Mucosa of descending colon (tissue), 3 donors: ENCODE measurements around the gene PRXL2A. TPM values are rescaled to one million over a fixed set of nuclear protein-coding genes. Genes with fewer than 3 reads are reported as not detected.

Experiments used
- ATAC-seq: fragments of 200-7000 bp; cut with Tn5 transposase; one replicate; pipeline ENCODE4 v1.9.1; 2020; ENCODE audit warnings: mild to moderate bottlenecking, moderate library complexity
- DNase-seq, 3 donors: peaks; one replicate each; pipeline ENCODE4 v3.0.0-alpha.2; 2020
- H3K36me3 ChIP-seq: fragments of 200-600 bp; one replicate; pipeline ENCODE4 v1.8.0; 2021; ENCODE audit warnings: low read depth, mild to moderate bottlenecking
- H3K4me1 ChIP-seq: fragments of 200-600 bp; one replicate; pipeline ENCODE4 v1.8.0; 2021; ENCODE audit warnings: low read depth, mild to moderate bottlenecking
- H3K4me3 ChIP-seq: fragments of 200-600 bp; one replicate; pipeline ENCODE4 v1.8.0; 2021; ENCODE audit warnings: mild to moderate bottlenecking
- H3K9me3 ChIP-seq: fragments of 200-600 bp; one replicate; pipeline ENCODE4 v1.8.0; 2021; ENCODE audit warnings: mild to moderate bottlenecking
- intact Hi-C, 2 donors: fragments of 100-400 bp; cut with DNase I in 1 of 2; cut with micrococcal nuclease in 1 of 2; formaldehyde crosslinking; loops; one replicate each; pipeline versions ENCODE4 v1.11.0 to v1.11.1; 2022; cut with DNase I, micrococcal nuclease
- total RNA-seq, 3 donors: library from RNA; stranded (reverse); fragmentation: NEBNext Ultra II Directional in 2 of 3; extraction: Animal tissue kit (Norgen Biotek cat#: 25700) in 2 of 3; gene quantifications; one replicate each; pipeline versions ENCODE4 v1.2.1 to v1.2.4, GENCODE V29; 2021 to 2023
- TF ChIP-seq, protein P1 (sequence below): fragments of 200-600 bp; IDR thresholded peaks from one replicate; pipeline ENCODE4 v1.8.0; 2022; ENCODE audit warnings: antibody characterized with exemption, mild to moderate bottlenecking
- donor health status: DM: no; HTN: no; CAD: no; lungs with moderate emphysema.
- donor health status: DM: no; HTN: no; CAD: no.
- donor health status: DM: no; HTN: yes; CAD: no.

PRXL2A gene
- total RNA-seq, 3 donors from 2014 or later: 95.2 to 123 (median 95.8) TPM

DNA sequence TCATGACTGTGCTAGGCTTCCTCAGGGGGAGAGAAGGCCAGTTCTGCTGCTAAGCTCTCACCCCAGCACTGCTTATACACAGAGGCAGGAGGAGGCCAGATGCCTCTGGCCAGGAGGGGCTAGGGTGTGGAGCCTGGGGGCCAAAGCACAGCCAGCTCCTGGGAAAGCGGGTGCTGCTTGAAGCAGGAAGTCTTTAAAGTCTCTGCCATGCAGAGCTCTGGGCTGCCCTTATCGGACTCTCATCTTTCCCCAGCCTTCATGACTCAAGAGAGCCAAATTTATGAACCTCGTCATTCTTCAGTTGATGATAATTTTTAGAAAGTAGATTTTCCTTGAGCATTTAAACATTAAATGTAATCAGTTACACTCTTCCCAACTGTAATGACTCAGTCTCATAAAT, 34.5 kb downstream of the PRXL2A start:
- Histone ChIP-seq H3K36me3 (no peaks in the 10 kb centered on the region), H3K4me3 (no peak overlapping the region), H3K9me3 (no peaks in the 10 kb centered on the region), H3K4me1 (no peaks in the 10 kb centered on the region)
- DNase-seq: no peak
- intact Hi-C loops: no loop called here
- peak; percentile 59 for ATAC-seq
- TF ChIP-seq, protein P1, sequence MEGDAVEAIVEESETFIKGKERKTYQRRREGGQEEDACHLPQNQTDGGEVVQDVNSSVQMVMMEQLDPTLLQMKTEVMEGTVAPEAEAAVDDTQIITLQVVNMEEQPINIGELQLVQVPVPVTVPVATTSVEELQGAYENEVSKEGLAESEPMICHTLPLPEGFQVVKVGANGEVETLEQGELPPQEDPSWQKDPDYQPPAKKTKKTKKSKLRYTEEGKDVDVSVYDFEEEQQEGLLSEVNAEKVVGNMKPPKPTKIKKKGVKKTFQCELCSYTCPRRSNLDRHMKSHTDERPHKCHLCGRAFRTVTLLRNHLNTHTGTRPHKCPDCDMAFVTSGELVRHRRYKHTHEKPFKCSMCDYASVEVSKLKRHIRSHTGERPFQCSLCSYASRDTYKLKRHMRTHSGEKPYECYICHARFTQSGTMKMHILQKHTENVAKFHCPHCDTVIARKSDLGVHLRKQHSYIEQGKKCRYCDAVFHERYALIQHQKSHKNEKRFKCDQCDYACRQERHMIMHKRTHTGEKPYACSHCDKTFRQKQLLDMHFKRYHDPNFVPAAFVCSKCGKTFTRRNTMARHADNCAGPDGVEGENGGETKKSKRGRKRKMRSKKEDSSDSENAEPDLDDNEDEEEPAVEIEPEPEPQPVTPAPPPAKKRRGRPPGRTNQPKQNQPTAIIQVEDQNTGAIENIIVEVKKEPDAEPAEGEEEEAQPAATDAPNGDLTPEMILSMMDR: no peak

DNA sequence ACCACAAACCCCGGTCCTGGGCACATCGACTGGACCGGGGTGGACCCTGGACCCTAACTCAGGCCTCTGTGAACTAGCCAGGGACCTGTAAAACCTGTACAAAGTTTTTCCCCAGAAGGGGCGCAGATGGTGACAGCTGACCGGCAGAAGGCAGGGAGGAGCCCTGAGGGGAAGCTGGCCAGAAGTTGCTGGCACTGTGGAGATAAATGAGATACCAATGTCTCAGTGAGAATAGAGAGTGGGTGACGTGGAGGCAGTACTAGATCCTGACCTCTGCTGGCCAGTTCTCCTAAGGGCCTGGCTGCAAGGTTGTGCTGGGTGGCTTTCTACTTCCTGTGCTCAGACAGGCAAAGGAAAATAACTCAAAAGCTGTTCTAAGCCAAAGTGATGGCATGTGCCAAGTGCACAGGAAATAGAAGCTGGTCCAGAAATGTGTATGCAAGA, 35.2 kb downstream of the PRXL2A start:
- peak in 1 of 3 donors; percentile 67 for DNase-seq
- TF ChIP-seq, protein P1: peak; percentile 12
- intact Hi-C loops: no loop called here
- no peaks in the 10 kb centered on the region for H3K4me1 ChIP-seq
- no peaks in the 10 kb centered on the region for H3K9me3 ChIP-seq
- ATAC-seq: peak; percentile 77
- H3K36me3 ChIP-seq: no peaks in the 10 kb centered on the region
- H3K4me3 ChIP-seq: no peak overlapping the region

DNA sequence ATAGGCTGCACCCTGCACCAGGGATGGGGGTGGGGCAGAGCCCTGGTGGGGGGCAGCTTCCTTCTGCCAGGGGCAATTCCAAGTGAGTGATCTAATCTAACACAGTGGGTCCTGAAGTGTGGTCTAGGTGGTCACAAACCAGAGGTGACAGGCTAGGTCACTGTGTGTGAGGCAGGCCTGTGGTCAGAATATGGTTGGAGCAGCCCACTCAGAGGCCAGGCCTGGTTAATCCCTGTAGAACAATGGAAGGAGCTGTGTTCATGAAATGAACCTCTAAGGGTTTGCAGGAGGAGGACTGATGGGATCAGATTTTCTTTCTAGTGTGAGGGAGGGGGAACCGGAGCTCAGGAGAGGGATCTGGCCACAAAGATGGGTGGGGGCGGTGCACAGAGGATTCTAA, 35.8 kb downstream of the PRXL2A start:
- Histone ChIP-seq H3K36me3 (no peaks in the 10 kb centered on the region), H3K9me3 (no peaks in the 10 kb centered on the region), H3K4me3 (no peak overlapping the region), H3K4me1 (no peaks in the 10 kb centered on the region)
- intact Hi-C loops: loop anchor here in 1 of 2 donors (2.0 kb wide), 1 partner anchor 61 kb away; no protein-coding TSS in a partner anchor
- TF ChIP-seq, protein P1: no peak
- ATAC-seq (no peak), DNase-seq (no peak)

DNA sequence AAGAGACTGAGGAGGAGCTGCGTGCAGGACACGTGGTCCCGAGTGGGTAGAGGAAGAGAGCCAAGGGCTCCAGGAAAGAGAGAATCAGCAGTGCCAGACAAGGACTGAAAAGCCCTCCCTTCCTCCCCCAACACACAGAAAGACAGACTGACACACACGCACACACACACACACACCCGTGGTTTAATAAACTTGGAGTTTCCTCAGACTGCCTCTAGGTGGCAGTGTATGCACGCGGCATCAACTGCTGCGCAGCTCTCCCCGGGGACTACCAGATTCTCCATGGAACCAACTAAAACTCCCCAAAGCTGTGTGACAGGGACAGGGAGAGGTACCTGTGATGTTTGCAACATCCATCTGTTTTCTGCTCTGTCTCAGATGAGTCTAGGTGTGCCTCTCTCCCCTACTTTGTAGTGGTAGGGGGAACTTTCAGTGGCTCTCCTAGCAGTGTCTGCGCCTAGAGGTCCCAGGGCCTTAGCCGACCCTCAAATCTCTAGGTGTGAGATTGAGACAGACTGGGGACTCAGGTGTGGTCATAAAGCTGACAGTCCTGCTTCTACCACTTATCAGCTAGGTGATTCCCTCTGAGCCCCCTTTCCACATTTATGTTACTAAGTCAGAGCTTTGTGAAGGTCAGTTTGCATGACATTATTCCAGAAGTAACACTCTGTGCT, 36.4 kb downstream of the PRXL2A start:
- Histone ChIP-seq H3K4me1 (no peaks in the 10 kb centered on the region), H3K4me3 (no peak overlapping the region), H3K36me3 (no peaks in the 10 kb centered on the region), H3K9me3 (no peaks in the 10 kb centered on the region)
- ATAC-seq: peak; percentile 94
- intact Hi-C loops: loop anchor here (2.0 to 5.0 kb wide), 2 partner anchors 60 to 63 kb away; no protein-coding TSS in a partner anchor
- DNase-seq: peak in 2 of 3 donors; percentile 68 to 86
- TF ChIP-seq, protein P1: peak; percentile 46

DNA sequence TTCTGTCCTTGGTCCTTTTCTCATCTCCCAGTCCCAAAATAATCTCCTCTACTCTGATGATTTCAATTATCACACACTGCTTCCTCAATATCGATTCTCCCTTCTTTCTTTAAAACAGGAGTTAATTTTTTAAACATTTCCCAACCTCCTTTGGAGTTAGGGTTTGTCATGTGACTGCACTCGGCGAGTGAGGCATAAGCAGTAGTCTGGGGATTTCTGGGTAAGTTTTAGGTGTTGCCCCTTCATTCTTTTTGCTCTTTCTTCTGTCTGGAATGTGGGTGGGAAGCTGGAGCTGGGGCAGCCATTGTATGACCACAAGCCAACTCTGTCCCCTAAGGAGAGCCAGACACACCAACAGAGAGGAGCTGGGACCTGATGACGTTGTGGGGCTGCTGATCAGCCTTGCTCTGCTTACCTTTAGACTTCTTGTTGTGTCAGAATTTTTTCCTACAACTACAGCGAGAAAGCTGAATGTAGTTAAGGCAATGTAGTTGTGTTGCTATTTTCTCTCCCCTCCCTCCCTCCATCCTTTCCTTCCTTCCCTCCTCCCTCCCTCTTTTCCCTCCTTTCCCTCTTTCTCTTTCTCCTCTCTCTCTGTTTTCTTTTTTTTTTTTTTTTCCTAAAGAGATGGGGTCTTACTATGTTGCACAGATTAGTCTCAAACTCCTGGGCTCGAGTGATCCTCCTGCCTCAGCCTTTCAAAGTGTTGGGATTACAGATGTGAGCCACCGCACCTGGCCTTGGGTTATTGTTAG, 39.3 kb downstream of the PRXL2A start:
- Histone ChIP-seq H3K9me3 (no peaks in the 10 kb centered on the region), H3K4me1 (no peaks in the 10 kb centered on the region), H3K4me3 (no peak overlapping the region), H3K36me3 (no peaks in the 10 kb centered on the region)
- intact Hi-C loops: loop anchor here in 1 of 2 donors (5.0 kb wide), 1 partner anchor 60 kb away; no protein-coding TSS in a partner anchor
- DNase-seq: no peak
- TF ChIP-seq, protein P1: no peak
- ATAC-seq: no peak
